ENCODE data around the gene EMX1.
A peak's percentile ranks its signal among the peaks of the same experiment; 100 is the strongest.

Gene EMX1

DNA sequence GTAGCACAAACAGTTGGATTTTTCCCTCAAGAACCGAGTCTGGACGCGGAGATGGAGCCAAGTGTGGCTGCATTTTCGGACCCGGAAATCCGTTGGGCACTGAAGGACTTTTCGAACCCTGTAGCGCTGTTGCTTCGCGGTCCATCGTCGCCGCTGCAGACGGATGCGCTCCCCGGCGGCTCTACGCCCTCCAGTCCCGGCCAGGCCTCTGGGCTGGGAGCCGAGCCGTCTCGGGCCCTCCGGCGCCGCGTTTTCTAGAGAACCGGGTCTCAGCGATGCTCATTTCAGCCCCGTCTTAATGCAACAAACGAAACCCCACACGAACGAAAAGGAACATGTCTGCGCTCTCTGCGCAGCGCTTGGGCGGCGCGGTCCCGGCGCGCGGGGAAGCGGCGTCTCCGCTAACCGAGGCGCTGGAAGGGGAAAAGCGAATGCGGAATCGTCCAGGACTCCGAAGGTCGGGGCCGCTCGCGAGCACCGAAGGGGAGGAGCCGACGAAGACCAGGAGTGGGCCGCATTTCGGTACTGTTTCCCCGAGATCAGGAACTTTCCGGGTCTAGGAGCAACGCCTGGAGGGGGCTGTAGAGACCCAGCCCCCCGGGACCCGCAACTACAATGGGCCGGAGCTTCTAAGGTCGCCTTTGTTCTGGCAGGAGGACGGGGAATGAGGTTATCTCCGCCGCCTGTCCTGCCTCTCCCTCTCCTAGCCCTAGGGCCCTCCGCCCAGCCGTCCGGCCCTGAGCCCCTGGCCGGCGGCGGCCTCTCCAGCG lies 3.2 kb downstream of the EMX1 start:
- TF ChIP-seq, protein P1, sequence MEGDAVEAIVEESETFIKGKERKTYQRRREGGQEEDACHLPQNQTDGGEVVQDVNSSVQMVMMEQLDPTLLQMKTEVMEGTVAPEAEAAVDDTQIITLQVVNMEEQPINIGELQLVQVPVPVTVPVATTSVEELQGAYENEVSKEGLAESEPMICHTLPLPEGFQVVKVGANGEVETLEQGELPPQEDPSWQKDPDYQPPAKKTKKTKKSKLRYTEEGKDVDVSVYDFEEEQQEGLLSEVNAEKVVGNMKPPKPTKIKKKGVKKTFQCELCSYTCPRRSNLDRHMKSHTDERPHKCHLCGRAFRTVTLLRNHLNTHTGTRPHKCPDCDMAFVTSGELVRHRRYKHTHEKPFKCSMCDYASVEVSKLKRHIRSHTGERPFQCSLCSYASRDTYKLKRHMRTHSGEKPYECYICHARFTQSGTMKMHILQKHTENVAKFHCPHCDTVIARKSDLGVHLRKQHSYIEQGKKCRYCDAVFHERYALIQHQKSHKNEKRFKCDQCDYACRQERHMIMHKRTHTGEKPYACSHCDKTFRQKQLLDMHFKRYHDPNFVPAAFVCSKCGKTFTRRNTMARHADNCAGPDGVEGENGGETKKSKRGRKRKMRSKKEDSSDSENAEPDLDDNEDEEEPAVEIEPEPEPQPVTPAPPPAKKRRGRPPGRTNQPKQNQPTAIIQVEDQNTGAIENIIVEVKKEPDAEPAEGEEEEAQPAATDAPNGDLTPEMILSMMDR (conservative IDR thresholded peaks at IDR 0.05; ENCODE audit: low read depth, low read length), result no peak
- no peak overlapping the region for H3K4me3 ChIP-seq (ENCODE audit: low read depth, low read length)
- DNase-seq (ENCODE audit: low read depth), result peak; percentile 42

GRCh38 chr2:72921088-72921851 lies 4.0 kb downstream of the EMX1 start:
- no peak overlapping the region for H3K4me3 ChIP-seq (ENCODE audit: low read depth, low read length)
- TF ChIP-seq, protein P1 (conservative IDR thresholded peaks at IDR 0.05; ENCODE audit: low read depth, low read length), result no peak
- no peak for DNase-seq (ENCODE audit: low read depth)

GRCh38 chr2:72921853-72922252 lies 4.5 kb downstream of the EMX1 start:
- TF ChIP-seq, protein P1 (conservative IDR thresholded peaks at IDR 0.05; ENCODE audit: low read depth, low read length), result no peak
- H3K4me3 ChIP-seq (ENCODE audit: low read depth, low read length), result no peak overlapping the region
- DNase-seq (ENCODE audit: low read depth), result no peak

- DNase-seq (ENCODE audit: low read depth), result no peak
- no peak overlapping the region for H3K4me3 ChIP-seq (ENCODE audit: low read depth, low read length)
- TF ChIP-seq, protein P1 (conservative IDR thresholded peaks at IDR 0.05; ENCODE audit: low read depth, low read length), result no peak
Observed at GRCh38 chr2:72923833-72924352, 6.6 kb downstream of the EMX1 start.

DNA sequence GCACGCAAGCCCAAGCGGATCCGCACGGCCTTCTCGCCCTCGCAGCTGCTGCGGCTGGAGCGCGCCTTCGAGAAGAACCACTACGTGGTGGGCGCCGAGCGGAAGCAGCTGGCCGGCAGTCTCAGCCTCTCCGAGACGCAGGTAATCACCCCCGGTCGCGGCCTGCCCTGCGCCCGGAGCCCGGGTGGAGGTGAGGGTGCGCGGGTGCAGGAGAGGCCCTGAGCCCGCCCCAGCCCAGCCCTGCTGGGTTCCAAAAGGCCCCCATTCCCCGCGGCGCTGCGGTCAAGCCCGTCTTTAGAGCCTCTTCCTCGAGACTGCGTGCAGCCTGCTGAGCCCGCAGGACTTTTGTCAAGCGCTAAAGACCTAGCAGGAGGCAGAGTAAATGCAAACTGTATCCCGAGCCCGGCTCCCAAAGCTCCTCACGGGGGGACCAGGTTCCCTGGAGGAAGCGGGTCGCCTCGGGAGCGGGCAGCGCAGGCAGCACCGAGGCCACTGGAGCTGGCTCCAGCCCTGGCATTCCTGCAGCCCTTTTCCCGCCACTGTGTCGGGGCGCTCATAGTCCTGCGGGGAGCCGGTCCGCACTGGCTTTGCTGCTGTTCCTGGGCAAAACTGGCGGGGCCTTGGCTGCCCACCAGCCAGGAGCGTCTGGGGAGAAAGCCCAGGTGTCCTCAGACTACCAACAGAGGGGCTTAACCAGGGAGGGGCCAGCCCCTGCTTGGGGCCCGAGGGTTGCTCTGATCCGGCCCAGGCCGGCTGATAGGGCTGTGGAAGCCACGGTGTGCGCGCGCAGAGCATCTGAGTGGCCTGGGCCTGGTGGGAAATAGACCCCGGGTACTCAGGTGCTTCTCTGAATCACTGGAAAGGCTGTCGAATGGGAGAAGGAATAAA lies 7.3 kb downstream of the EMX1 start:
- no peak overlapping the region for H3K4me3 ChIP-seq (ENCODE audit: low read depth, low read length)
- TF ChIP-seq, protein P1 (conservative IDR thresholded peaks at IDR 0.05; ENCODE audit: low read depth, low read length), result no peak
- no peak for DNase-seq (ENCODE audit: low read depth)

GRCh38 chr2:72925328-72925943 lies 8.1 kb downstream of the EMX1 start:
- TF ChIP-seq, protein P1 (conservative IDR thresholded peaks at IDR 0.05; ENCODE audit: low read depth, low read length), result no peak
- no peak for DNase-seq (ENCODE audit: low read depth)
- H3K4me3 ChIP-seq (ENCODE audit: low read depth, low read length), result no peak overlapping the region

Data from choroid plexus epithelial cell (primary cell).